Gastrocnemius medialis (tissue), 4 donors: ENCODE data around the gene POLR3C.

Source experiments
- CTCF ChIP-seq, 5 experiments: fragments of 450-650 bp in 3 of 5; fragments of 200-600 bp in 2 of 5; sonication (generic) in 2 of 5; IDR thresholded peaks in 4 of 5; conservative IDR thresholded peaks in 1 of 5; 1 replicate in 4 of 5; 2 replicates in 1 of 5; pipeline ENCODE4 v1.5.1; 2016 to 2019; ENCODE audit warnings: antibody characterized with exemption in 5 of 5, mild to moderate bottlenecking in 3 of 5, moderate library complexity in 3 of 5
- POLR2A ChIP-seq, 2 donors: fragments of 450-650 bp; IDR thresholded peaks; one replicate each; pipeline ENCODE4 v1.6.1; 2017; ENCODE audit warnings: antibody characterized with exemption in 2 of 2, mild to moderate bottlenecking in 2 of 2, moderate library complexity in 2 of 2

GRCh38 chr1:145782272-145783099 lies 41.5 kb upstream of the POLR3C start:
- TF ChIP-seq CTCF (IDR thresholded peaks at IDR 0.05 in 4 of 5, conservative IDR thresholded peaks at IDR 0.05 in 1 of 5) (no peak), POLR2A (IDR thresholded peaks at IDR 0.05) (no peak)
